Activated naive CD4-positive, alpha-beta T cell (primary cell): ENCODE measurements around the gene FAM3D.

Experiments
- DNase-seq, 4 experiments: peaks; one replicate each; lab custom pipeline; 2025; lab: John Stamatoyannopoulos, UW

The FAM3D gene

GRCh38 chr3:58654466-58654865, 12.1 kb downstream of the FAM3D start:
- DNase-seq = no peak

DNA sequence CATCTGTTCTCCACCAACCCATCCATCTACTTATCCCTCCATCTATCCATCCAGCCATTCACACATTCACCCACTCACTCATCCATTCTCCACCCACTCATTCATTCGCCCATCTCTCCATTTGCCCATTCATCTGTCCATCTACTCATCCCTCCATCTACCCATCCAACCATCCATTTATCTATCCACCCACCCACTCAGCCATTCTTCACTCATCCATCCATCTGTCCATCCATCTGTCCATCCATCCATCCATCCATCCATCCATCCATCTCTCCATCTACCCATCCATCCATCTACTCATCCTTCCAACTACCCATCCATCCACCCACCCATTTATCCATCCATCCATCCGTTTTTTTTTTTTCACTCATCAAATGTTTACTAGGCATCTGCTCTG, 13.9 kb downstream of the FAM3D start:
- no peak for DNase-seq

GRCh38 chr3:58651276-58651675, 15.3 kb downstream of the FAM3D start:
- no peak for DNase-seq

- no peak for DNase-seq
These were observed 19.0 kb downstream of the FAM3D start for GRCh38 chr3:58647381-58648141.

DNA sequence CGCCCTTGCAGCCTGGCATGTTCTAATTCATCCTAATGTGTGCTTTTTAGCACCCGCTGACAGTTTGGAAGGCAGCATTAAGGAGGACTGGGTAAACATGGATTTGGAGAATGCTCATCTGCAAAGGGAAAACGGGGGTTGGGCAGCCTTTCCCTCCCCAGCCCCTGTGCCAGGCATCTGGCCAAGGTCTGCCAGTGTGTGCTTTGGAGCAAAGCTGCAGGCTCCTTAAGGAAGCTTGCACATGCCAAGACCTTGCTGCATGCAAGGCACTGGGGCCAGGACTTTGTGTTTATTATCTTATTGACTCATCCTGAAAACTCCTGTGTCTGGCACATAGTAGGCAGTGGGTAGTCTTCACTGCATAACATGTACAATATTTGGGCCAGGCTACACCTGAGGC, 20.1 kb downstream of the FAM3D start:
- no peak for DNase-seq

DNA sequence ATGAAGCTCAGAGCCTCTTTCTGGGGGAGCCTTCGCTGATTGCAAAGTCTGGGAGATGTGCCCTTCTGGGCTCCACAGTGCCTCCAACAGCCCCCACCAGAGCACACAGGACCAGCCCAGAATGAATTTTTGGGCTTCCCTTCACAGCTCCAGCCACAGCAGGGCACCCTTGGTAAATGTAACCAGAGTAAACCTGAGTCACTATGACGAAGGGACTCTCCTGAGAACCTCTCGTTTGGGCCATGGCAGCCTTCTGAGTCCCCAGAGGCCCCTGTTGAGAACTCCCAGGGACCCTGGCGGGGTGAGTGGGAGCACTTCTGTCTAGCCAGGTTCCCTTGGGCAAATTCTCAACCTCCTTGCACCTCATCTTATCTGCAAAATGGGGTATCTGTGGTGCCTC, 20.8 kb downstream of the FAM3D start:
- no peak for DNase-seq

DNA sequence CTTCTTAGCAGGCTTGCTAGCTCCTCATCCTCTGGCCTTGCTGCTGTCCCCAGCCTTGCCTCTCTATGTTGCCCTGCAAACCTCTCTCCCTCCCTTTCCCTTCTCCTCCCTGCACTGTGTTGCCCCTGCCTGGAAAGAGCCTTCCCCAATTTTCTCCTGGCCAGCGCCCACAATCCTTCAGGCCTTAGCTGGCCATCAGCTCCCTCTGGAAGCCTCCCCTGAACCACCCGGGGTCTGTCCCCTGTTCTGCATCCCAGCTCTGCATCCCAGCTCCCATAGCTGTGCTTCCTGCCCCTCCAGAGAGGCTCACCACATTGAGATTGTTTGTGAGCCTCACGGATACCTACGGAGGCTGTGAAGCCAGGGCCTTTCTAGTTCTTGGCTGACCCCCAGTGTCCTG, 23.7 kb downstream of the FAM3D start:
- DNase-seq = no peak

DNA sequence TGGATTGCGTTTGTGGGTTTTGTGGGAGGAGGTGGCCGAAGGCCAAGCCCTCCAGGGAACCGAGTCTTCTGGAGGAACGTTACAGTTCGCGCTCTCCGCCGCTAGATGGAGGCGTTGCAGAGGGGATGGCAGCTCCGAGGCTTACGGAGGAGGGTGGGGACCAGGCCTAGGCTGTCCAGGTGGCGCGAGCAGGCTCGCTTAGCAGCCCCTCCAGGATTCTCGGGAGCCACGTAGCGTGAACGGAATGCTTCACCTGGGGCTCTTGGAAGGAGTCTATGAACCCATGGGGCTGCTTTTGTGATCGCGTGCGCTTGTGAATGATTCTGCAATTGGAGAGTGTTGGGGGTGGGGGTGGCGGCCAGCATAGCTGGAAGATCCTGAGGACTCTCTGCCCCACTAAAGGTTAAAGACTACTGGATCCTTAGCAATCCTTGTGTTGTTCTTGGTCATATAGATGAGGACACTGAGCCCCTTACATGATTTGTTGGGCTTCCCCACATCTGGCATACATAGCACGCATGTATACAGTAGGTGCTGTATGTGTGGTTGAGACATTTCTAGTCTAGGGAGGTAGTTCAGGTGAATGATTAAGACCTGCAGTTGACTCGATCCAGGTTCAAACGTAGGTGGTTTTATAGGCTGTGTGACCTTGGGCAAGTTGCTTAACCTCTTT, 25.7 kb downstream of the FAM3D start:
- peak; percentile 7 to 31 (median 25) for DNase-seq

- DNase-seq = no peak
These were observed 26.7 kb downstream of the FAM3D start for GRCh38 chr3:58639842-58640241.

DNA sequence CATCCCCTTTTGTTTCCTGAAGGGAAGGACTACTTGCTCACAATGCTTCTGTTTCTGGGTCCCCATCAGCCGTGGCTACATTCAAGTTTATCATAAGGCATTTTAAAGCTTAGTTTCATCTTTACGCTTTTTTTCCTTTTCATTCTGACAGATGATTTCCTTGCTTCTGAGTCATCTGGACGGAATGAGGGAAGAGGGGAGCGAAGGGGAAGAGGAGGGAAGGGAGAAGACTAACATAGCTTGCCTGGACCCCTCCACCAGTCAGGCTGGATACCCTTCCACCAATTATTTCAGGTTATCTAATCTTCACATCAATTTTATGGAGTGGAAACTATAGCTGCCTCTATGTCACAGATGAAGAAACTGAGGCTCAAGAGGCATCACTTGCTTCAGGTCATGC, 27.6 kb downstream of the FAM3D start:
- DNase-seq = no peak

GRCh38 chr3:58638591-58638990, 28.0 kb downstream of the FAM3D start:
- DNase-seq = no peak

DNA sequence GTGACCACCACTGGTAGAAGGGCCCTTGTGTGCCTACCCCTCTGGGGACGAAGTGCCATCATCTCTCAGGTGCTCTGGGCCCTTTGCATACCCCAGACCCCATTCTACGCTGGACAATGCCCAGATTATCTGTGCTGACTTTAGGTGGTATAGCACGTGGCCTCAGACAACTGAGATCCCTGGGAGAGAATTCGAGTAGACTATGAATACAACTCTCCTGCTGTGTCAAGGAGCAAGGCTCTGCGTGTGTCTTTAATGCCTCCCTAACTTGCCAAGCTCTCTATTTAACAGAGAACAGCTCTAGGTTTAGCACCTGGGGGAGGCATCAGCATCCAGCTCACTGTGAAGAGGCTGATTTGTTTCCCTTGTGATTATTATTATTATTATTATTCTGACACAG, 29.1 kb downstream of the FAM3D start:
- DNase-seq = no peak

GRCh38 chr3:58635371-58636285, 30.9 kb downstream of the FAM3D start:
- DNase-seq = no peak

DNA sequence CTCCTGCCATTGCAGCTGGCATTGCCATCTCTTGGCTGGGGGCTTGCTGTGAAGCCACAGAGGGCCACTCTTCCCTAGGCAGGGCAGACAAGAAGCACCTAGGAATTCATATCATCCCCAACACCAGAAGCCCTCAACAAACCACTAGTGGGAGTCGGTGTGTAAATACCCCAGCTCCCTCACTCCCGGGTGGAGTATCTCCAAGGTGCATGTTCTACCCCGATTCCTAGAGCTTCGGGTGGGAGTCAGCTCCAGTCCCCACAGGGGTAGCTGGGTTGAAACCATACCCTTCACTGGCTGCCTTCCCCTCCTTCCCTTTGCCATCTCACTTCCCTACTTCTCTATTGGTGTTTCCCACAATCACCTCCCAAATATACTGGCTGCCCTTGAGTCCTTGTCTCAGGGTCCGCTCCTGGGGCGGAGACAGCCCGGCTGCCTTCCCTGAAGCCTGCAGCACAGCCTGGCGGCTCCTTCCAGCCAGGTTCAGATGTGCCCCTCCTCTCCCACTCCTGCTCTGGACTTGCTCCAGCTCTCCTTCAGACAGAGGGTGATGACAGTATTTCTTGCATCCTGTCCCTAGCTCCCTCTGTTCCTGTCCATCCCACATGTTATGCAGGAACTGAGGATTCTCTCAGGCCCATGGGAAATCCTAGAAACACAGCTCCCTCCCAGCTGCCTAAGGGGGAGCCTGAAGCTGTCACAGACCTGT, 33.3 kb downstream of the FAM3D start:
- no peak for DNase-seq

DNA sequence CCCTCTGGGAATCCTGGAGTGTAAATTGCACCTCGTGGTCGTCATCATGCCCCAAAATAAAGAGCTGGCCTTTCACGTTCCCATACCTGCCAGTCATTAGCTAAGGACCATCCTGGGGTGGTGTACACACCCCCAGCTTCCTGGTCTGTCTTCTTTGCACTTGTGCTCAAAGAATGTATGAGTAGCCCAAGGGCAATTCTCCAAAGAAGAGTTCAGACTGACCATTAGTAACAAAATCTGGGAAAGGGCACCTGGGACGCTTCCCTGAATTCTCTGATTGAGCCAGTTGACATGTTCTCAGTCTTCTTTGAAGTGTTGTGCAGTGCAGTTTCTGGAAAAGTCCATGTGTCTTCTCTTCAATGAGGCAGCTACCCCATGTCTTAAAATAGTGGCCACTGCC, 34.8 kb downstream of the FAM3D start:
- no peak for DNase-seq

DNA sequence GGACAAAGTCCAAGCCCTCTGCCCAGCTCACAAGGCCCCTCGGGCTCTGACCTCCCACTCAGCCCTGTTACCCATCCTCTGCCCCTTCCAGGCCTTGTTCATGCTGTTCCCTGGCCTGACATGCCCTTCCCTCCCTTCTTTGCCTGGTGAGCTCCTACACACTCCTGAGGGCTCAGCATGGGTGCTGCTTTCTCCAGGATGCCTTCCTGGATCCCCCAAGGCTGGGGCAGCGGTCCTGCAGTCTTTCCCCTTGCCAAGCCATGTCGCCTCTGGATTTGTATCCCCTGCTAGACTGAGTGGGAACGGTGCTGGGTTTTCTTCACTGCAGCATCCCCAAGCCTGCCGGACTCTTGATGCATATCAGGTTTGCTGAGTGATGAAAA, 35.9 kb downstream of the FAM3D start:
- no peak for DNase-seq

GRCh38 chr3:58630076-58630709, 36.4 kb downstream of the FAM3D start:
- DNase-seq = peak; percentile 3 to 29 (median 21)

DNA sequence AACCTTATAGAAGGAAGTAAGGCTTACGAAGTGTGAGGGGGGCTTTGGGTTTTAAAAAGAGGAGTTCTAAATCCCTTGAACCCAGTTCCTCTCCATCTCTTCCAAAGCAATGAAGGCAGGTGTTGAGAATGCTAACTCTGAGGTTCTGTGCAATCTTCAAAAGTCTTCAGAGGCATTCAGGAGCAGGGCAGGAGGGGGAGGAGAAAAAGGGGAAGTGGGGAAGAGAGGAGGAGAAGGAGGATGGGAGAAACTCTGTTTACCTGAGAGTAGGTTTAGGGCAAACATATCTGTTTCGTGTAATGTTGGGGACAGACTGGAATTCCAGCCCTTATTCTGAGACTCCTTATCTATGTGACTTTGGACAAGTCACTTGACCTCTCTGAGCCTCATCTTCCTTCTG, 36.9 kb downstream of the FAM3D start:
- DNase-seq = no peak

DNA sequence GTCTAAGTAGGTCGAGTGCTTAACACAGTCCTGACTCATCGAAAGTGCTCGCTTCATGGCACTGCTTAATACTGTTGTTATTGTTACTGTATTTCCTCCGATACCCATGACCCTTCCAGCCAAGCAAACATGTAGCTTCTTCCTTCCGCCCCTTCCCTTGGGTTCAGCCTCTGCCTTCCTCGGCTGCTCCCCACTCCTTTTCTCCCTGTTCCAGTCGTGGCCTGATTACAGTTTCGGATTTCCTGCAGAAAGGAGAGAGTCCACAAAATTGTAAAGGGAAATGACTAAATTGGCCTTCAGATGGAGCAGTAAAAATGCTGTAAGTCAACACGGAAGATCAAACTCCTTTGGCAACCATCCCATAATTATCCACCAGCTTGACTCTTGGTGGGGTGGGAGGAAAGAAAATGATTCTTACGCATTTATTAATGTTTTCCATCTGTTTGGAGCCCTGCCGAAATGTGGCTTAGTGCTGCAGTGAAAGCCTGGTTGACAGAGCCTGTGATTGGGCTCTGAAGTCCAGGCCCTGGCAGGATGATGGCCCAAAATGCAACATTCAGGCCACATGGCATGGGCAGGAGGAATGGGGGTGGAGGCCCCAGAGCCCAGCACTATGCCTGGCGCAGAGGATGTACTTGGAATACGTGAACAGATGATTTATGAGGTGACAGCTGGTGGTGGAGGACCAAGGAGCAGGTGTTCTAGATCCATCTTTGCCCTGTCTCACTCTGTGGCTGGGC, 37.6 kb downstream of the FAM3D start:
- DNase-seq = no peak

DNA sequence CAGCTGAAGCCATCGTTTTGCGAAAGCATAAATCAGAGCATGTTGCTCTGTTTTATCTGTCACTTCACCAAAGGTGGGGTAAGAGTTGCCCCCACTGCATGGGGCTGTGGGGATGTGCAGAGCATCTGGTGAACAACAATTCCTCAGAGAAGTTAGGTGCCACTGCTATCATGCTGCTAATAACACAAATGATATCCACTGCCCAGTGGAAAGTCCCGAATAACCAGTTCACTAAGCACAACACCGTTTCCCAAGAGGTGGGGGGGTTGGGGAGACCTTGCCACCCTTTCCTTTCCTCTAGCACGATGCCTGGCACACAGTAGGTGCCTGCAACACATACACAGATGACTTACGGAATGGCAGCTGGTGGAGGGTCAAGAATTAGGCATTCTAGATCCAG, 38.6 kb downstream of the FAM3D start:
- DNase-seq = no peak

DNA sequence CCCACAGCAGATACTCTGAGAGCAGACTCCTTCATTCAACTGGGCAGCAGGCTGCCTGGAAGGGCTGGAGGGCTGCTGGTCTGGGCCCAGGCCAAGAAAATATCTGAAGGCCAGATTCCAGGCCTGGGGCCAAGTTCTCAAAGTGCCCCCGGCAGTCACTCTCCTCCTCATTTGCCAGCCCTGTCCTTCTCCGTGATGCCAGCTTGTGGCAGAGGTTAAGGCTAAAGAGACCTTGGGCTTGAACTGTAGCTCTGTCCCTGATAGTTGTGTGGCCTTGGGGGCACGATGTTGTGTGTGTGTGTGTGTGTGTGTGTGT, 39.0 kb downstream of the FAM3D start:
- DNase-seq = no peak
